T-helper 1 cell treated with Interleukin-12 subunit alpha and Interleukin-12 subunit beta and Interleukin-4 antibody, amounts not matched to agents 30 μg/mL and 1 μg/mL, for 36 hours (primary cell): ENCODE measurements around the gene CGRRF1.

ENCODE experiments used
- H3K27ac Mint-ChIP-seq: one replicate; pipeline ENCODE4 v1.8.0; 2021; ENCODE audit warnings: mild to moderate bottlenecking, mixed read lengths
- H3K27me3 Mint-ChIP-seq: one replicate; pipeline ENCODE4 v1.8.0; 2021; ENCODE audit warnings: low read depth, mixed read lengths
- H3K36me3 Mint-ChIP-seq: one replicate; pipeline ENCODE4 v1.8.0; 2021; ENCODE audit warnings: low read depth, mixed read lengths
- H3K4me1 Mint-ChIP-seq: one replicate; pipeline ENCODE4 v1.8.0; 2021; ENCODE audit warnings: low read depth, mixed read lengths
- H3K4me3 Mint-ChIP-seq: one replicate; pipeline ENCODE4 v1.8.0; 2021; ENCODE audit warnings: mild to moderate bottlenecking, moderate library complexity, mixed read lengths
- H3K9me3 Mint-ChIP-seq: one replicate; pipeline ENCODE4 v1.8.0; 2021; ENCODE audit warnings: mixed read lengths

CGRRF1 gene

GRCh38 chr14:54547583-54547982 lies 37.9 kb downstream of the CGRRF1 start:
- H3K36me3 Mint-ChIP-seq: no peaks in the 10 kb centered on the region
- no peak overlapping the region for H3K4me3 Mint-ChIP-seq
- H3K27ac Mint-ChIP-seq: no peak overlapping the region
- peaks cover 19% of the 10 kb centered on the region for H3K27me3 Mint-ChIP-seq
- no peaks in the 10 kb centered on the region for H3K9me3 Mint-ChIP-seq
- H3K4me1 Mint-ChIP-seq: no peaks in the 10 kb centered on the region

- no peaks in the 10 kb centered on the region for H3K9me3 Mint-ChIP-seq
- no peak overlapping the region for H3K27ac Mint-ChIP-seq
- H3K27me3 Mint-ChIP-seq: peaks cover 23% of the 10 kb centered on the region
- no peaks in the 10 kb centered on the region for H3K36me3 Mint-ChIP-seq
- H3K4me1 Mint-ChIP-seq: no peaks in the 10 kb centered on the region
- no peak overlapping the region for H3K4me3 Mint-ChIP-seq
Measured at GRCh38 chr14:54548491-54548890, 38.8 kb downstream of the CGRRF1 start.

- Mint-ChIP-seq H3K27me3 (peaks cover 23% of the 10 kb centered on the region), H3K4me1 (no peaks in the 10 kb centered on the region), H3K9me3 (no peaks in the 10 kb centered on the region), H3K27ac (no peak overlapping the region), H3K4me3 (no peak overlapping the region), H3K36me3 (no peaks in the 10 kb centered on the region)
Measured at GRCh38 chr14:54549862-54550261, 40.2 kb downstream of the CGRRF1 start.

- Mint-ChIP-seq H3K4me1 (no peaks in the 10 kb centered on the region), H3K27ac (no peak overlapping the region), H3K36me3 (no peaks in the 10 kb centered on the region), H3K4me3 (no peak overlapping the region), H3K9me3 (no peaks in the 10 kb centered on the region), H3K27me3 (peaks cover 23% of the 10 kb centered on the region)
Measured at GRCh38 chr14:54550514-54550913, 40.8 kb downstream of the CGRRF1 start.

- H3K9me3 Mint-ChIP-seq: no peaks in the 10 kb centered on the region
- H3K27me3 Mint-ChIP-seq: peaks cover 17% of the 10 kb centered on the region
- H3K4me3 Mint-ChIP-seq: no peak overlapping the region
- H3K36me3 Mint-ChIP-seq: no peaks in the 10 kb centered on the region
- H3K4me1 Mint-ChIP-seq: no peaks in the 10 kb centered on the region
- no peak overlapping the region for H3K27ac Mint-ChIP-seq
Measured at GRCh38 chr14:54554401-54554800, 44.7 kb downstream of the CGRRF1 start.

GRCh38 chr14:54555651-54556050 lies 45.9 kb downstream of the CGRRF1 start:
- no peaks in the 10 kb centered on the region for H3K36me3 Mint-ChIP-seq
- peaks cover 22% of the 10 kb centered on the region for H3K27me3 Mint-ChIP-seq
- no peaks in the 10 kb centered on the region for H3K4me1 Mint-ChIP-seq
- no peak overlapping the region for H3K27ac Mint-ChIP-seq
- H3K4me3 Mint-ChIP-seq: no peak overlapping the region
- H3K9me3 Mint-ChIP-seq: no peaks in the 10 kb centered on the region

GRCh38 chr14:54556535-54556934 lies 46.8 kb downstream of the CGRRF1 start:
- no peaks in the 10 kb centered on the region for H3K9me3 Mint-ChIP-seq
- H3K27me3 Mint-ChIP-seq: peaks cover 22% of the 10 kb centered on the region
- H3K4me1 Mint-ChIP-seq: no peaks in the 10 kb centered on the region
- no peaks in the 10 kb centered on the region for H3K36me3 Mint-ChIP-seq
- no peak overlapping the region for H3K27ac Mint-ChIP-seq
- no peak overlapping the region for H3K4me3 Mint-ChIP-seq

- no peaks in the 10 kb centered on the region for H3K9me3 Mint-ChIP-seq
- peaks cover 34% of the 10 kb centered on the region for H3K27me3 Mint-ChIP-seq
- no peaks in the 10 kb centered on the region for H3K36me3 Mint-ChIP-seq
- H3K27ac Mint-ChIP-seq: no peak overlapping the region
- no peak overlapping the region for H3K4me3 Mint-ChIP-seq
- H3K4me1 Mint-ChIP-seq: peaks cover 8% of the 10 kb centered on the region
Measured at GRCh38 chr14:54562334-54562733, 52.6 kb downstream of the CGRRF1 start.

- Mint-ChIP-seq H3K36me3 (no peaks in the 10 kb centered on the region), H3K27ac (no peak overlapping the region), H3K4me1 (peaks cover 14% of the 10 kb centered on the region), H3K4me3 (no peak overlapping the region), H3K9me3 (no peaks in the 10 kb centered on the region), H3K27me3 (peaks cover 47% of the 10 kb centered on the region)
Measured at GRCh38 chr14:54564071-54564867, 54.6 kb downstream of the CGRRF1 start.

- H3K27me3 Mint-ChIP-seq: peaks cover 55% of the 10 kb centered on the region
- H3K36me3 Mint-ChIP-seq: no peaks in the 10 kb centered on the region
- no peaks in the 10 kb centered on the region for H3K9me3 Mint-ChIP-seq
- peak overlapping the region; percentile 77 for H3K4me3 Mint-ChIP-seq
- peaks cover 14% of the 10 kb centered on the region for H3K4me1 Mint-ChIP-seq
- no peak overlapping the region for H3K27ac Mint-ChIP-seq
Measured at GRCh38 chr14:54564868-54565784, 55.4 kb downstream of the CGRRF1 start.

GRCh38 chr14:54565785-54566409 lies 56.2 kb downstream of the CGRRF1 start:
- Mint-ChIP-seq H3K4me1 (peaks cover 14% of the 10 kb centered on the region), H3K36me3 (no peaks in the 10 kb centered on the region), H3K27me3 (peaks cover 59% of the 10 kb centered on the region), H3K4me3 (peak overlapping the region; percentile 77), H3K9me3 (no peaks in the 10 kb centered on the region), H3K27ac (no peak overlapping the region)

- Mint-ChIP-seq H3K36me3 (no peaks in the 10 kb centered on the region), H3K4me1 (peaks cover 14% of the 10 kb centered on the region), H3K4me3 (peak within 1 kb of the TSS; percentile 91), H3K27ac (peak within 1 kb of the TSS; percentile 82), H3K27me3 (peaks cover 62% of the 10 kb centered on the region), H3K9me3 (no peaks in the 10 kb centered on the region)
Measured at GRCh38 chr14:54566410-54567223, 56.9 kb downstream of the CGRRF1 start, which contains the start of gene SAMD4A. TSS of gene SAMD4A (plus strand) at chr14:54567128. CDS start at chr14:54567917, 789 bp downstream.

GRCh38 chr14:54567224-54567638 lies 57.5 kb downstream of the CGRRF1 start:
- peaks cover 14% of the 10 kb centered on the region for H3K4me1 Mint-ChIP-seq
- H3K27ac Mint-ChIP-seq: peak overlapping the region; percentile 82
- H3K27me3 Mint-ChIP-seq: peaks cover 63% of the 10 kb centered on the region
- peaks cover 5% of the 10 kb centered on the region for H3K9me3 Mint-ChIP-seq
- H3K36me3 Mint-ChIP-seq: peaks cover 2% of the 10 kb centered on the region
- peak overlapping the region; percentile 91 for H3K4me3 Mint-ChIP-seq
